GM21529 (cell line): ENCODE results near the gene GPR84.

Source experiments
- ATAC-seq: cut with Tn5 transposase; IDR thresholded peaks from one replicate; pipeline ENCODE4 v1.9.1; 2021; ENCODE audit not compliant: unreplicated experiment

The GPR84 gene

GRCh38 chr12:54392485-54393206 lies 28.4 kb upstream of the GPR84 start:
- no peak for ATAC-seq

GRCh38 chr12:54390668-54391551 lies 26.6 kb upstream of the GPR84 start:
- ATAC-seq, result no peak

- no peak for ATAC-seq
These were observed 25.9 kb upstream of the GPR84 start for GRCh38 chr12:54390176-54390667.

- no peak for ATAC-seq
These were observed 25.4 kb upstream of the GPR84 start for GRCh38 chr12:54389607-54390175.

GRCh38 chr12:54389134-54389508 lies 24.8 kb upstream of the GPR84 start:
- no peak for ATAC-seq

GRCh38 chr12:54388237-54389133 lies 24.2 kb upstream of the GPR84 start:
- ATAC-seq, result no peak

GRCh38 chr12:54387114-54387467 lies 22.8 kb upstream of the GPR84 start:
- no peak for ATAC-seq

GRCh38 chr12:54386403-54387113 lies 22.3 kb upstream of the GPR84 start:
- no peak for ATAC-seq

- ATAC-seq, result peak; percentile 68
These were observed 21.1 kb upstream of the GPR84 start for GRCh38 chr12:54385251-54385914.

- ATAC-seq, result peak; percentile 31
These were observed 20.3 kb upstream of the GPR84 start, which contains the start of gene ZNF385A for GRCh38 chr12:54384591-54385041. Gene ZNF385A, minus strand, starts transcription at chr12:54384733. Its CDS starts 219 bp downstream, at chr12:54384514.

GRCh38 chr12:54383041-54383609 lies 18.8 kb upstream of the GPR84 start:
- no peak for ATAC-seq

- ATAC-seq, result no peak
These were observed 16.9 kb upstream of the GPR84 start for GRCh38 chr12:54381136-54381535.

GRCh38 chr12:54379398-54380201 lies 15.3 kb upstream of the GPR84 start:
- peak; percentile 86 for ATAC-seq

- peak; percentile 48 for ATAC-seq
These were observed 14.6 kb upstream of the GPR84 start for GRCh38 chr12:54378796-54379397.

GRCh38 chr12:54377797-54378515 lies 13.7 kb upstream of the GPR84 start:
- no peak for ATAC-seq

- no peak for ATAC-seq
These were observed 12.7 kb upstream of the GPR84 start for GRCh38 chr12:54377007-54377406.

- ATAC-seq, result no peak
These were observed 12.3 kb upstream of the GPR84 start for GRCh38 chr12:54376596-54376995.
